Breast epithelium (tissue), 3 donors: ENCODE results near the gene GDPD5.

Source experiments
- POLR2A ChIP-seq: fragments of 450-650 bp; IDR thresholded peaks from one replicate; pipeline ENCODE4 v1.6.1; 2016; ENCODE audit warnings: antibody characterized with exemption, mild to moderate bottlenecking, moderate library complexity
- POLR2AphosphoS5 ChIP-seq, 3 donors: sonication (generic); formaldehyde crosslinking; IDR thresholded peaks; one replicate each; pipeline ENCODE4 v1.6.1; 2017; ENCODE audit warnings: antibody characterized with exemption in 3 of 3
- TF ChIP-seq, protein P1 (sequence below), 3 donors: fragments of 450-650 bp; IDR thresholded peaks; one replicate each; pipeline ENCODE4 v1.5.1; 2016 to 2017; ENCODE audit warnings: antibody characterized with exemption in 3 of 3, mild to moderate bottlenecking in 3 of 3, moderate library complexity in 3 of 3

DNA sequence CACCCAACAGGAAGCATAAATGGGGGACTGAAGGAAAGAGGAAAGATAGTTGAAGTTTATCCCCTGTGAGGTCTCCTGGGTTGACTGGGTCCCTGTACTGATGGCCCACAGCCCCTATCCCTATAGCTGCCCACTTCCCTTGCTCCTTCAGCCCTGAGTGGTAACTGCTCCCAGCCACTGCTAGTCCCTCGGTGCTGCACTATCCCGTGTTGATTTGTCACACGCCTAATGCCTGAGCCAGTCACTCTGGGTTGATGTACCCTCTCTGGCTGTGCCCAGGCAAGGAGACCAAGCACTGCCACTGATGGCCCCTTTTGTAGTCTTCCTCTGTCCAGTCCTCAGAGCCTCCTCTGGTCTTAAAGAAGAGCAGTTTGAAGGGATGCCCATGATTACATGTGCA lies 9.6 kb downstream of the GDPD5 start:
- TF ChIP-seq, protein P1, sequence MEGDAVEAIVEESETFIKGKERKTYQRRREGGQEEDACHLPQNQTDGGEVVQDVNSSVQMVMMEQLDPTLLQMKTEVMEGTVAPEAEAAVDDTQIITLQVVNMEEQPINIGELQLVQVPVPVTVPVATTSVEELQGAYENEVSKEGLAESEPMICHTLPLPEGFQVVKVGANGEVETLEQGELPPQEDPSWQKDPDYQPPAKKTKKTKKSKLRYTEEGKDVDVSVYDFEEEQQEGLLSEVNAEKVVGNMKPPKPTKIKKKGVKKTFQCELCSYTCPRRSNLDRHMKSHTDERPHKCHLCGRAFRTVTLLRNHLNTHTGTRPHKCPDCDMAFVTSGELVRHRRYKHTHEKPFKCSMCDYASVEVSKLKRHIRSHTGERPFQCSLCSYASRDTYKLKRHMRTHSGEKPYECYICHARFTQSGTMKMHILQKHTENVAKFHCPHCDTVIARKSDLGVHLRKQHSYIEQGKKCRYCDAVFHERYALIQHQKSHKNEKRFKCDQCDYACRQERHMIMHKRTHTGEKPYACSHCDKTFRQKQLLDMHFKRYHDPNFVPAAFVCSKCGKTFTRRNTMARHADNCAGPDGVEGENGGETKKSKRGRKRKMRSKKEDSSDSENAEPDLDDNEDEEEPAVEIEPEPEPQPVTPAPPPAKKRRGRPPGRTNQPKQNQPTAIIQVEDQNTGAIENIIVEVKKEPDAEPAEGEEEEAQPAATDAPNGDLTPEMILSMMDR (IDR thresholded peaks at IDR 0.05): no peak
- TF ChIP-seq POLR2A (no peak), POLR2AphosphoS5 (IDR thresholded peaks at IDR 0.05) (no peak)
